ENCODE results near the gene GBGT1.

- TF ChIP-seq CTCF (IDR thresholded peaks at IDR 0.05) (no peak), POLR2A (IDR thresholded peaks at IDR 0.05) (no peak)
Observed at GRCh38 chr9:133207540-133208170, 43.9 kb upstream of the GBGT1 start.
